ENCODE results near the gene DNAH2. TPM values are rescaled to one million over a fixed set of nuclear protein-coding genes. Genes with fewer than 3 reads are reported as not detected.

Gene DNAH2
- total RNA-seq, 4 donors from 2014 or later = under 0.01 to 1.4 (median under 0.01) TPM

GRCh38 chr17:7846063-7846735, 128.7 kb downstream of the DNAH2 start:
- TF ChIP-seq CTCF (IDR thresholded peaks at IDR 0.05) (no peak), EP300 (IDR thresholded peaks at IDR 0.05) (no peak), POLR2A (IDR thresholded peaks at IDR 0.05) (no peak)
- Histone ChIP-seq H3K36me3 (peaks cover 0 to 58% (median 21%) of the 10 kb centered on the region in 3 donors), H3K9me3 (no peaks in the 10 kb centered on the region), H3K4me1 (peaks cover 0 to 34% (median 10%) of the 10 kb centered on the region in 4 donors), H3K27ac (no peak overlapping the region), H3K27me3 (no peaks in the 10 kb centered on the region), H3K4me3 (no peak overlapping the region)
- no peak for DNase-seq (ENCODE audit: low spot score in 2 of 2)
- WGBS, 2 donors = 89 to 90% methylated on average over 8 to 22 of the region's 22 CpGs

GRCh38 chr17:7846765-7847661, 129.5 kb downstream of the DNAH2 start:
- H3K4me1 ChIP-seq = peaks cover 0 to 38% (median 9%) of the 10 kb centered on the region in 4 donors
- 80 to 88% methylated on average over 22 to 34 of the region's 34 CpGs for WGBS, 2 donors
- peaks cover 0 to 59% (median 21%) of the 10 kb centered on the region in 3 donors for H3K36me3 ChIP-seq
- no peak for TF ChIP-seq EP300 (IDR thresholded peaks at IDR 0.05)
- TF ChIP-seq POLR2A (IDR thresholded peaks at IDR 0.05) = no peak
- no peak for TF ChIP-seq CTCF (IDR thresholded peaks at IDR 0.05)
- no peak overlapping the region for H3K27ac ChIP-seq
- no peaks in the 10 kb centered on the region for H3K9me3 ChIP-seq
- no peak overlapping the region for H3K4me3 ChIP-seq
- H3K27me3 ChIP-seq = no peaks in the 10 kb centered on the region
- DNase-seq (ENCODE audit: low spot score in 2 of 2) = no peak

GRCh38 chr17:7848131-7848579, 130.6 kb downstream of the DNAH2 start:
- no peak for DNase-seq (ENCODE audit: low spot score in 2 of 2)
- no peak overlapping the region for H3K27ac ChIP-seq
- TF ChIP-seq POLR2A (IDR thresholded peaks at IDR 0.05) = no peak
- no peak for TF ChIP-seq CTCF (IDR thresholded peaks at IDR 0.05)
- no peak for TF ChIP-seq EP300 (IDR thresholded peaks at IDR 0.05)
- peaks cover 0 to 71% (median 32%) of the 10 kb centered on the region in 3 donors for H3K36me3 ChIP-seq
- H3K4me1 ChIP-seq = peaks cover 0 to 37% (median 10%) of the 10 kb centered on the region in 4 donors
- WGBS, 2 donors = 75 to 87% methylated on average over 15 to 20 of the region's 20 CpGs
- no peak overlapping the region for H3K4me3 ChIP-seq
- no peaks in the 10 kb centered on the region for H3K9me3 ChIP-seq
- H3K27me3 ChIP-seq = no peaks in the 10 kb centered on the region

GRCh38 chr17:7848739-7849129, 131.2 kb downstream of the DNAH2 start:
- Histone ChIP-seq H3K27ac (no peak overlapping the region), H3K4me3 (no peak overlapping the region), H3K36me3 (peaks cover 0 to 76% (median 34%) of the 10 kb centered on the region in 3 donors), H3K27me3 (no peaks in the 10 kb centered on the region), H3K9me3 (no peaks in the 10 kb centered on the region), H3K4me1 (peaks cover 0 to 34% (median 10%) of the 10 kb centered on the region in 4 donors)
- DNase-seq (ENCODE audit: low spot score in 2 of 2) = no peak
- no peak for TF ChIP-seq POLR2A (IDR thresholded peaks at IDR 0.05)
- no peak for TF ChIP-seq CTCF (IDR thresholded peaks at IDR 0.05)
- WGBS, 2 donors = 90 to 92% methylated on average over 11 to 15 of the region's 21 CpGs

All from tibial nerve (tissue), 4 donors.